ENCODE data around the gene GINS3.
"Not testable (repeated sequence)": the region's sequence is repeated elsewhere in the genome, so short reads cannot be mapped to it uniquely, and the experiment has no call there.

The GINS3 gene

DNA sequence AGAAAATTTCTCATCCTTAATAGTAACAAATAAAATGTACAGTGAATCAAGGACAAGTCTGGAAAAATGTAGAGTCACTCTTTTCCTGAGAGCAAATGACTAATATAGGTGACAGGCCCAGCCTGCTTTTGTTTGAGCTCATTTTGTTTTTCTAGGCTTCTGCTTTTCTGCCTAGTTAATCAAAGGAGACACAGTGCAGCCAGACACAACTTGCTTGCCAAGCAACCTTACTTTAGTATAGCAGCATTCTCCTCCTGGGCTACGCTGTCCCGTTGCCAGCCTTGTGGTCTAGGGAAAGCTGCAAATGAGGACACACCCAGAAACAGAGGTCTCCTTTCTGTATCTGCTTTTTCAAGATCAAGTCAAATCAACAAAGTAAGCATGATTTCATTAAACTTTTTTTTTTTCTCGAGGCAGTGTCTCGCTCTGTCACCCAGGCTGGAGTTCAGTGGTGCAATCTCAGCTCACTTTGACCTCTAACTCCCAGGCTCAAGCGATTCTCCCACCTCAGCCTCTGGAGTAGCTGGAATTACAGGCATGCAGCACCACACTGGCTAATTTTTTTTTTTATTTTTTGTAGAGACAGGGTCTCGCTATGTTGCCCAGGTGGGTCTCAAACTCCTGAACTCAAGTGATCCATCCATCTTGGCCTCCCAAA lies 17.2 kb downstream of the GINS3 start:
- H3K4me3 ChIP-seq (ENCODE audit: low read depth in 1 of 2, low read length in 1 of 2) = no peak overlapping the region
- no peaks in the 10 kb centered on the region for H3K36me3 ChIP-seq
- peaks cover 17 to 25% of the 10 kb centered on the region in 2 experiments for H3K4me1 ChIP-seq (ENCODE audit: control insufficient read depth in 1 of 2, insufficient read depth in 1 of 2, low read depth in 1 of 2, low read length in 1 of 2)
- no peaks in the 10 kb centered on the region for H3K27me3 ChIP-seq
- no peak overlapping the region for H3K27ac ChIP-seq
- H3K9me3 ChIP-seq = no peaks in the 10 kb centered on the region
- TF ChIP-seq, protein P1, sequence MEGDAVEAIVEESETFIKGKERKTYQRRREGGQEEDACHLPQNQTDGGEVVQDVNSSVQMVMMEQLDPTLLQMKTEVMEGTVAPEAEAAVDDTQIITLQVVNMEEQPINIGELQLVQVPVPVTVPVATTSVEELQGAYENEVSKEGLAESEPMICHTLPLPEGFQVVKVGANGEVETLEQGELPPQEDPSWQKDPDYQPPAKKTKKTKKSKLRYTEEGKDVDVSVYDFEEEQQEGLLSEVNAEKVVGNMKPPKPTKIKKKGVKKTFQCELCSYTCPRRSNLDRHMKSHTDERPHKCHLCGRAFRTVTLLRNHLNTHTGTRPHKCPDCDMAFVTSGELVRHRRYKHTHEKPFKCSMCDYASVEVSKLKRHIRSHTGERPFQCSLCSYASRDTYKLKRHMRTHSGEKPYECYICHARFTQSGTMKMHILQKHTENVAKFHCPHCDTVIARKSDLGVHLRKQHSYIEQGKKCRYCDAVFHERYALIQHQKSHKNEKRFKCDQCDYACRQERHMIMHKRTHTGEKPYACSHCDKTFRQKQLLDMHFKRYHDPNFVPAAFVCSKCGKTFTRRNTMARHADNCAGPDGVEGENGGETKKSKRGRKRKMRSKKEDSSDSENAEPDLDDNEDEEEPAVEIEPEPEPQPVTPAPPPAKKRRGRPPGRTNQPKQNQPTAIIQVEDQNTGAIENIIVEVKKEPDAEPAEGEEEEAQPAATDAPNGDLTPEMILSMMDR (IDR thresholded peaks at IDR 0.05) = no peak

DNA sequence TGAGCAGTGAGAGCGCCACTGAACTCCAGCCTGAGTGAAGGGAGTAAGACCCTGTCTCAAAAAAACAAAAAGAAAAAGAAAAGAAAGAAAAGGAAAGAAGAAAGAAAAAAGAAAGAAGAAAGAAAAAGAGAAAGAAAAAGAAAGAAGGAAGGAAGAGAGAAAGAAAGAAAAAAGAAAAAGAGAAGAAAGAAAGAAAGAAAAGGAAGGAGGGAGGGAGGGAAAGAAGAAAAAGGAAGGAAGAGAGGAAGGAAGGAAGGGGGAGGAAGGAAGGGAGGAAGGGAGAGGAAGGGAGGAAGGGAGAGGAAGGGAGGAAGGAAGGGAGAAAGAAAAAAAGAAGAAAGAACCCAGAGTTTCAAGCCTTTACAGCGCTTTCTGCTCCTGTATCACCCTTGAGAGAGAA lies 19.1 kb downstream of the GINS3 start:
- TF ChIP-seq, protein P1 (IDR thresholded peaks at IDR 0.05) = no peak

DNA sequence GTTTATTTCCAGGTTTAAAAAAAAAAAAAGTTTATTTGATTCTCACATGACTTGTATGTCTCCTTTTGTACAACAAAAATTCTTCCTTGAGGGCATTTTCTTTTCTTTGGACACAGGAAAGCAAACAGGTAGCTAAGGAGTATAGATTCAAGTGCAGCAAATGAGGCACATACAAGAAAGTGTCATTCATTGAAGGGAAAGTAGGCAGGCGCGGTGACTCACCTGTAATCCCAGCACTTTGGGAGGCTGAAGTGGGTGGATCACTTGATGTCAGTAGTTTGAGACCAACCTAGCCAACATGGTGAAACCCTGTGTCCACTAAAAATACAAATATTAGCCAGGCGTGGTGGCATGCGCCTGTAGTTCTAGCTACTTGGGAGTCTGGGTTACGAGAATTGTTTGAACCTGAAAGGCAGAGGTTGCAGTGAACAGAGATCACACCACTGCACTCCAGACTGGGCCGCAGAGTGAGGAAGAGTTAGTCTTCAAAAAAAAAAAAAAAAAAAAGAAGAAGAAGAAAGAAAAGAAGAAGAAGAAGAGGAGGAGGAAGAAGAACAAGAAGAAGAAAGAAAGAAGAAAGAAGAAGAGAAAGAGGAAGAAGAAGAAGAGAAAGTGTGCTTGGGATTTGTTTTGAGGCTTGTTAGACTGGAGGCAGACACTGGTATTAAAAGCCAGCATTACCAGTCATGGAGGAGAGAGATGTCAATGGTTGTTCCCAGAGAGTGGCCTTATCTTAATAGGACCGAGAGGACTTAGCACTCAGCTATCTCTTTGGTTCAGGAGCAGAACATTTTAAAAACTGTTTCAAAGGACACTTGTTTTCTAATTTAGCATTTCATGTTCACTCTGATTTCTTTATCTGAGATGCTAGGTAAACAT lies 19.7 kb downstream of the GINS3 start:
- Histone ChIP-seq H3K27ac (no peak overlapping the region), H3K4me1 (ENCODE audit: control insufficient read depth in 1 of 2, insufficient read depth in 1 of 2, low read depth in 1 of 2, low read length in 1 of 2) (peaks cover 0 to 6% of the 10 kb centered on the region in 2 experiments), H3K36me3 (no peaks in the 10 kb centered on the region), H3K27me3 (peaks cover under 1% of the 10 kb centered on the region), H3K4me3 (ENCODE audit: low read depth in 1 of 2, low read length in 1 of 2) (no peak overlapping the region), H3K9me3 (no peaks in the 10 kb centered on the region)
- TF ChIP-seq, protein P1 (IDR thresholded peaks at IDR 0.05) = no peak

More for the DNA sequence above, 19.1 kb downstream of the GINS3 start:
- H3K36me3 ChIP-seq = no peaks in the 10 kb centered on the region
- peaks cover 0 to 6% of the 10 kb centered on the region in 2 experiments for H3K4me1 ChIP-seq (ENCODE audit: control insufficient read depth in 1 of 2, insufficient read depth in 1 of 2, low read depth in 1 of 2, low read length in 1 of 2)
- H3K4me3 ChIP-seq (ENCODE audit: low read depth in 1 of 2, low read length in 1 of 2) = no peak overlapping the region
- H3K9me3 ChIP-seq = no peaks in the 10 kb centered on the region
- H3K27ac ChIP-seq = no peak overlapping the region
- H3K27me3 ChIP-seq = no peaks in the 10 kb centered on the region

DNA sequence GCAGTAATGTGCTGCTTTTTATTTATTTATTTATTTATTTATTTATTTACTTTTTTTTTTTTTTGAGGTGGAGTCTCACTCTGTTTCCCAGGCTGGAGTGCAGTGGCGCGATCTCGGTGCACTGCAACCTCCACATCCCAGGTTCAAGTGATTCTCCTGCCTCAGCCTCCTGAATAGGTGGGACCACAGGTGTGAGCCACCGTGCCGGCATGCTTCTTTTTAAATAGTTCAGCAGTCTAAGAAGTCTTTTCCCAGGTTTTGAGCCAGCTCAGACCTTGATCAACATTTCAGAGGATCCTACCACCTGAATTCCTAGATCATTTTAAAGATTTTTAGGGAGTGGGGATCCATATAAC lies 20.3 kb downstream of the GINS3 start:
- H3K27ac ChIP-seq; H3K4me1 ChIP-seq (ENCODE audit: control insufficient read depth in 1 of 2, insufficient read depth in 1 of 2, low read depth in 1 of 2, low read length in 1 of 2); H3K27me3 ChIP-seq; H3K4me3 ChIP-seq (ENCODE audit: low read depth in 1 of 2, low read length in 1 of 2); H3K36me3 ChIP-seq; H3K9me3 ChIP-seq: not testable (repeated sequence)

DNA sequence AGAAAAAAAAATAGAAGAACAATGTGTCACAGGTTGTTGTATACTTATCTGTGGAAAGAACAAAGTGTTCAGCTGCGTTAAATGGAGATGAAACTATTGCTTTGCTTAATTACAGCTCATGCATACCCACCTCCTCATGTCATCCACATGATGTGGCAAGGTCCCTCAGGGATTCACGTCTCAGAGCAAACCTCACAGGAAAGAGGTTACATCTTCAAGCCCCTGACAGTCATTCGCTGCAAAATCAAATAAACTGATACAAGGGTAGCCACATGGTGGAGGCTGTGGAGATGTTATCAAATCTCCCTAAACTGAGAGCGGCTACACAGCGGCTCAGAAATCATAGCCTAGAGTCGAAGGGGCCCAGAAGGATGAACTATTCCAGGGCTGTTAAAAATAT lies 21.1 kb downstream of the GINS3 start:
- peaks cover 0 to 6% of the 10 kb centered on the region in 2 experiments for H3K4me1 ChIP-seq (ENCODE audit: control insufficient read depth in 1 of 2, insufficient read depth in 1 of 2, low read depth in 1 of 2, low read length in 1 of 2)
- no peaks in the 10 kb centered on the region for H3K36me3 ChIP-seq
- H3K27ac ChIP-seq = no peak overlapping the region
- no peak overlapping the region for H3K4me3 ChIP-seq (ENCODE audit: low read depth in 1 of 2, low read length in 1 of 2)
- peaks cover 15% of the 10 kb centered on the region for H3K27me3 ChIP-seq
- H3K9me3 ChIP-seq = no peaks in the 10 kb centered on the region
- TF ChIP-seq, protein P1 (IDR thresholded peaks at IDR 0.05) = no peak

DNA sequence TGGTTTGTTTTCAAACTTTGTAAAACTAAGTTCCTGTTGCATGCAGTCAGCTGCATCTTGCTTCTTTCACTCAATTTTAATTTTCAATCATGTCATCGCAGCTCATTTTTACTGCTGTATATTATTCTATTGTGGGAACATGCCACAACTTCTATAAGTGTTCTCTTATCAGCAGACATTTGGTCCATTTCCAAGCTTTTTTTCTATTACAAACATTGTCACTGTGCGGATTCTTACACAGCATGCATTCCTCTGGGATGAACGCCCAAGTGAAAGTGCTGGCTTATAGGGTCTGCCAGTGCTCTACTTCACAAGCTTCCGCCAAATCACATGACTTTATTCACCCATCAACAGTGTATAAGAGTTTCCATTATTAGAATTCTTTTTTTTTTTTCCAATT lies 22.7 kb downstream of the GINS3 start:
- H3K36me3 ChIP-seq = no peaks in the 10 kb centered on the region
- no peak overlapping the region for H3K4me3 ChIP-seq (ENCODE audit: low read depth in 1 of 2, low read length in 1 of 2)
- H3K4me1 ChIP-seq (ENCODE audit: control insufficient read depth in 1 of 2, insufficient read depth in 1 of 2, low read depth in 1 of 2, low read length in 1 of 2) = peaks cover 0 to 6% of the 10 kb centered on the region in 2 experiments
- H3K27me3 ChIP-seq = peaks cover 31% of the 10 kb centered on the region
- no peaks in the 10 kb centered on the region for H3K9me3 ChIP-seq
- TF ChIP-seq, protein P1 (IDR thresholded peaks at IDR 0.05) = no peak
- no peak overlapping the region for H3K27ac ChIP-seq

DNA sequence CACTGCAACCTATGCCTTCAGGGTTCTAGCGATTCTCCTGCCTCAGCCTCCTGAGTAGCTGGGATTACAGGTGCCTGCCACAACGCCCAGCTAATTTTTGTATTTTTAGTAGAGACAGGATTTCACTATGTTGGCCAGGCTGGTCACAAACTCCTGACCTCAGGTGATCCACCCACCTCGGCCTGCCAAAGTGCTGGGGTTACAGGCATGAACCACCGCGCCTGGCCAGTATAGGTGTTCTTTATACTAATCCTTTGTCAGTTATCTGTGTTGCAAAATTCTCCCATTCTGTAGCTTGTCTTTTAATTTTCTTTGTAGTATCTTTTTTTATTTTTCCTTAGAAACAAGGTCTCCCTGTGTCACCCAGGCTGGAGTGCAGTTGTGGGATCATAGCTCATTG lies 23.7 kb downstream of the GINS3 start:
- not testable (repeated sequence) for H3K27ac ChIP-seq; H3K4me3 ChIP-seq (ENCODE audit: low read depth in 1 of 2, low read length in 1 of 2); H3K36me3 ChIP-seq; H3K9me3 ChIP-seq; H3K4me1 ChIP-seq (ENCODE audit: control insufficient read depth in 1 of 2, insufficient read depth in 1 of 2, low read depth in 1 of 2, low read length in 1 of 2)
- peaks cover 41% of the 10 kb centered on the region for H3K27me3 ChIP-seq
